Activated CD4-positive, alpha-beta T cell treated with anti-CD3 and anti-CD28 coated beads, Interleukin-2, amount 50 U/mL, for 24 hours (primary cell): ENCODE measurements around the gene SMTN.

Experiments
- DNase-seq, 2 donors: peaks; one replicate each; pipeline ENCODE4 v3.0.0-alpha.2; 2020; ENCODE audit warnings: low read depth in 1 of 2, low spot score in 1 of 2

The SMTN gene

DNA sequence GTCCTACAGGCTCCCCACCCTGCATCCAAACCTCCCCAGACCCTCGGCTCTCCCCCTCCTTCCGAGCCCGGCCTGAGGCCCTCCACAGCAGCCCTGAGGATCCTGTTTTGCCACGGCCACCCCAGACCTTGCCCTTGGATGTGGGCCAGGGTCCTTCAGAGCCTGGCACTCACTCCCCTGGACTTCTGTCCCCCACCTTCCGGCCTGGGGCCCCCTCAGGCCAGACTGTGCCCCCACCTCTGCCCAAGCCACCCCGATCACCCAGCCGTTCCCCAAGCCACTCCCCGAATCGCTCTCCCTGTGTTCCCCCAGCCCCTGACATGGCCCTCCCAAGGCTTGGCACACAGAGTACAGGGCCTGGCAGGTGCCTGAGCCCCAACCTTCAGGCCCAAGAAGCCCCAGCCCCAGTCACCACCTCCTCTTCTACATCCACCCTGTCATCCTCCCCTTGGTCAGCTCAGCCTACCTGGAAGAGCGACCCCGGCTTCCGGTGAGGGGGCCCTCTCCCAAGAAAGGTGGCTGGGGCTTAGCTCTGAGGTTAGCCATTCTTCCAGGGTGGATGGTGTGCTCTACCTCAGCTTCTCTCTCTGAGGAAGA is 44.5 kb downstream of the SMTN start:
- DNase-seq: no peak

DNA sequence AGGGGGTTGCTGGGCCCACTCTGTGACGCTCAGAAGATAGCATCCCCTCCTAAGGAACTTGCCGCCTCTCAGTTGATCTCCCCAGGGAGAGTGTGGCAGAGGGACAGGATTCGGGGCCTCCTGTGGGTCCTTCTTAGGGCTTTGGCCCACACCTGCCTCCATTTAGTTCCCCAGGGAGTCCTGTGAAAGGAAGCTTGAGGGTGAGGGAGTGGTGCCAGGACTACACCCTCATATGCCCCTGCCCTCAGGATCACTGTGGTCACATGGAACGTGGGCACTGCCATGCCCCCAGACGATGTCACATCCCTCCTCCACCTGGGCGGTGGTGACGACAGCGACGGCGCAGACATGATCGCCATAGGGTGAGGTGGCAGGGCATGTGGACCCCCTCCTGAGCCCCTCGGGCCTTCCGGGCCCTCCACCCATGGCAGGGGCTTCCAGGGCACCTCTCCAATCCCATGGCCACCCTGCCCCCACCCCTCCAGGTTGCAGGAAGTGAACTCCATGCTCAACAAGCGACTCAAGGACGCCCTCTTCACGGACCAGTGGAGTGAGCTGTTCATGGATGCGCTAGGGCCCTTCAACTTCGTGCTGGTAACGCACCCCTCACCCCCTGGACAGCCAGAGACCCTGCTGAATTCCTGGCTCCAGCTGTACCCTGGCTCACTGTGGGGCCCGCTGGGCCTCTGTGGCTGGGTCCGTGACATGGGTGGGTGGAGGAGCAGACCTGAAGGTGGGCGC is 45.2 kb downstream of the SMTN start:
- DNase-seq: no peak

DNA sequence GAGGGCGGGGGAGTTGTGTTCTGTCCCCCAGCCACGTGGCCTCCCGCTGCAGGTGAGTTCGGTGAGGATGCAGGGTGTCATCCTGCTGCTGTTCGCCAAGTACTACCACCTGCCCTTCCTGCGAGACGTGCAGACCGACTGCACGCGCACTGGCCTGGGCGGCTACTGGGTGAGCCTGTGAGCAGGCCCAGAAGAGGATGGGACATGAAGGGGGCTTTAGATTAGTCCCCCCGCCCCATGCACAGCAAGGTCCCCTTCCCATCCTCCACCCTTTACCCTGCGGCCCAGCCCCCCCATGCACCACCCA is 45.7 kb downstream of the SMTN start:
- DNase-seq: no peak

DNA sequence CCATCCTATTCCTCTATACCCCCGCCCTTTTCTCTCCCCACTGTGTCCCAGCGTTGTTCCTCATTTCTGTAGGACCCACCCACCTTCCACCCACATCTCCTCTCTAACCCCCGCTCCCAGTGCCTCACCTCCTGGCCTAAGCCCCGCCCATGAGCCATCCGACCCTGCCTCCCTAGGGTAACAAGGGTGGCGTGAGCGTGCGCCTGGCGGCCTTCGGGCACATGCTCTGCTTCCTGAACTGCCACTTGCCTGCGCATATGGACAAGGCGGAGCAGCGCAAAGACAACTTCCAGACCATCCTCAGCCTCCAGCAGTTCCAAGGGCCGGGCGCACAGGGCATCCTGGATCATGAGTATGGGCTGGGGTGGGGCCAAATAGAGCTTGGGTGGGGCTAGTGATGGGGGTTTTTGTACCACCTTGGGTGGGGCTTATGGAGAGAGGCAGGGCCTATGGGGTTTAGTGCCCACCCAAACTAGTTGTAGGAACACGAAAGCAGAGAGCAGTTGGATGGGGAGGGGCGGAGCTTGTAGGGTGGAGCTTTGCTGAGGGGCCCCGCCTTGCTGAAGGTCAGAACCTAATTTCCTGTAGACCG is 46.2 kb downstream of the SMTN start:
- DNase-seq: no peak

GRCh38 chr22:31128156-31128555 is 47.0 kb downstream of the SMTN start:
- no peak for DNase-seq

DNA sequence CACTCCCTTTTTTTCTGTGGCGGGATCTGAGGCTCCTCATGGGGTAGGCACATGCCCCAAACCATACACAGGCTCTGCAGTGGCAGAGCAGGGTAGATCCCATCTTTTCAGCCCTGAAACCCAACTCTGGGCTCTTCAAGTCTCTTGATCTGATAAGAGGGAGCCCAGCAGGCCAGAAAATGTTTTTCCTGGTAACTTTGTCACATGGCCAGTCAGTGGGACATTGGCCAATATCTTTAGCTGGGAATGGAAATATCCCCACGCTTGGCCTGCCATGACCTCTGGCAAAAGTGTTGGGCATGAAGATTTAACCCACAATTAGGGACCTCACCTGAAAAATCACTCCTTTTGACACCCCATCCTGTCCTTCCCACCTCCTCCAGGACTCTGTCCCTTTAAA is 49.8 kb downstream of the SMTN start:
- no peak for DNase-seq

DNA sequence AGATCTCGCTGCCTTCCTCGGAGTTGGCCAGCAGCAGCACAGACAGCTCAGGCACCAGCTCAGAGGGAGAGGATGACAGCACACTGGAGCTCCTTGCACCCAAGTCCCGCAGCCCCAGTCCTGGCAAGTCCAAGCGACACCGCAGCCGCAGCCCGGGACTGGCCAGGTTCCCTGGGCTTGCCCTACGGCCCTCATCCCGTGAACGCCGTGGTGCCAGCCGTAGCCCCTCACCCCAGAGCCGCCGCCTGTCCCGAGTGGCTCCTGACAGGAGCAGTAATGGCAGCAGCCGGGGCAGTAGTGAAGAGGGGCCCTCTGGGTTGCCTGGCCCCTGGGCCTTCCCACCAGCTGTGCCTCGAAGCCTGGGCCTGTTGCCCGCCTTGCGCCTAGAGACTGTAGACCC is 52.8 kb downstream of the SMTN start:
- DNase-seq: no peak

DNA sequence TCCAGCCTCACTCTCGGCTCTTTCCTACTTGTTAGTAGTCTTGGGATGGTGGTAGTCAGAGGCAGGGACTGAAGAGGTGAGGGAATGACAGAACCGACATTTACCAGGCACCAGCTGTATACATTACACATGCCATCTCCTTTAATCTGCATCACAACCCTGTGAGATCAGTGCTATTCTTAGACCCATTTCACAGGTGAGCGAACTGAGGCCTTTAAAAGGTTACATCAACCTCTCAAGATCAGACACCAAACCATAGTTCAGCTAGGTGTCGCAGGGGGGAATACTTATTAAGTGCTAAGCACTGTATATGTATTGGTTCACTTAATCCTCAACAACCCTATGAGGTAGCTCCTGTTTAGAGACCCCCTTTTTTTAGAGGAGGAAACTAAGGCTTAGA is 53.6 kb downstream of the SMTN start:
- DNase-seq: no peak

- no peak for DNase-seq
Observed at GRCh38 chr22:31135706-31136105, 54.6 kb downstream of the SMTN start.

DNA sequence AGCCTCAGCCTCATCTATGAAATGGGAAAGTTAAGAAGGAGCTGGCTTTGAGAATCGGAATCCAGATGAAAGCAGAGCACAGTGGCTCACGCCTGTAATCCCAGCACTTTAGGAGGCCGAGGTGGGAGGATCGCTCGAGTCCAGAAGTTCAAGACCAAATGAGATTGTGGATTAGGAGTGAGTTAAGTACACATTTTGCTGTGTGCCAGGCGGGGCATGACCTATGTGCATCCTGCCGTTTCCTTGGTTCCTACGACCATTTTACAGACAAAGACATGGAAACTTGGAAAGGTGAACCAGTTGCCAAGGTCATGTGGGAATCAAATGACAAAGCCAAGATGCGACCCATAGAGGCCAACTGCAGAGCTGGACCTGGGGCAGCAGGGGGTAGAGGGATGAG is 55.0 kb downstream of the SMTN start:
- DNase-seq: no peak

- DNase-seq: no peak
Observed at GRCh38 chr22:31136711-31137110, 55.6 kb downstream of the SMTN start.

DNA sequence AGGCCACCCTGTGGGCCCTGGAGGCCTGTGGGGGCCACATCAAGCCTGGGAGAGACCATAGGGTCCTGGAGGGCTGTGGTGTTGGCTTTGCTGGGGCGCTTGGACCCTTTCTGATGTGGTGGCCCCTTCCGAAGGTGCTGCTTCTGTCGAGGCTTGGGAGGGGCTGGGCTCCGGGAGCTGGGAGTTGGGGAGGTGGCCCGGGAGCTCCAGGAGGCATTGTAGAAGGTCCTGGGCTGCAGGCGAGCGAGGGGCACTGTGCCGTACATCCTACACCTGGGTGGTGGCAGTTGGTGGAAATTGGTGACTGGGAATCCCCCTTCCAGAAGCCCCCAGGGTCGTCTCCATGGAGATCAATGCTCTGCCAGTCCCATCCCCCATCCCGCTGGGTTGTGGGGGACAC is 56.6 kb downstream of the SMTN start:
- no peak for DNase-seq

GRCh38 chr22:31138126-31138525 is 57.0 kb downstream of the SMTN start:
- no peak for DNase-seq

DNA sequence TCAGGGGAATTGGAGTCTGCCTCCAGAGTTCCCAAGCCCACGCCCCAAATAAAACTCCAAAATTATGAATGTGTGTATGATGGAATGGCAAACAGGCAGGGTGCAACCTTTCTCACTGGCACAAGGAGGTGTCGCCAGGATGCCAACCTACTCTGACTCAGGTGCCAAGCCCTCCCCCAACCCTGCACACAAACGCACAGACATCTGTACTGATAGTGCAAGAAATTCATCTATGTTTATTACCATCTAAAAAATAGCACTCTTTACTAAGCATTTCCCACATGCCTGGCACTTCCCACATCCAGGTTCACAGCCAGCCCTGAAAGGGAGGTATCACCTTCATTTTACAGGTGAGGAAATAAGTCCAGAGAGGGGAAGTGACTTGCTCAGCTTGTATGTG is 57.9 kb downstream of the SMTN start:
- no peak for DNase-seq

DNA sequence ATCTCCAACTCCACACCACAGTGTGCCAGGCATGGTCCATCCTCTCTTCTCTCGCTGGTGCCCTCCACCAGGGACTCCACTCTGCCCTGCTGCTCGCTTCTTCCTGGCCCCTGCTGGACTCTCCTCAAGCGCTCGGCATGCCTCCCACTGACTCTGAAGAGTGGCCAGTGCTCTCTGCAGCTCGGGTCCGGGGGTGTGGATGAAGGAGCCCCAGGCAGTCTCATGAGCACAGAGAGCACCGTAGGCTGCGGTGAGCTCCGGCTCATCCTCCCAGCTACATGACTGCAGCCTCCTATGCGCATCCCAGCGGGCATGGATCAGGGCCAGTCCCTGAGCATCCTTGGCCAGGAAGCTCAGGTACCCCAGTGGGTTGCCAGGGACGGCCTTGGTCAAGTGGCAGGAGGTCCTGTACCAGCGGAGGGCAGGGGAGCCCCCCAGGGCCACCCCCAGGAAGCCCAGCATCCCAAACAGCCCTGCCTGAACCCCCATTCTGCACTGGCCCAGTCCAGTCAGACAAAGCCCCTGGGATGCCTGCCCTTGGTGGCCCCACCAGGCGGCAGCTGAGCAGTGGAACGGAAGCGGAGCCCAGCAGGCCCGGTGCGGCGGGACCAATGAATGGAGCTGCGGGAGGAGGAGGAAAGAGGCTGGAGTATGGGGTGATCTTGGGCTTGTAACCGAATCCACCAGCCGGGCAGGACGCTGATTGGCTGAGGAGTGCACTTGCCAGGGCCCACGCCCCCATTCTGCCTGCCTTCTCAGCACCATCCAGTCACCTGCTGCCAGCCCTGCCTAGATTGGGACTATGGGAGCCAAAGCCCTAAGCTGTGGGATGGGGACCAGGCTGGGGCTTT is 59.0 kb downstream of the SMTN start, which contains the start of gene PLA2G3:
Gene PLA2G3, minus strand, starts transcription at position 643 of the 851 bp plus-strand sequence. Its CDS starts 154 bp downstream, at position 489.
- no peak for DNase-seq

GRCh38 chr22:31140746-31141145 is 59.6 kb downstream of the SMTN start:
- no peak for DNase-seq

- no peak for DNase-seq
Observed at GRCh38 chr22:31141551-31141950, 60.4 kb downstream of the SMTN start.

DNA sequence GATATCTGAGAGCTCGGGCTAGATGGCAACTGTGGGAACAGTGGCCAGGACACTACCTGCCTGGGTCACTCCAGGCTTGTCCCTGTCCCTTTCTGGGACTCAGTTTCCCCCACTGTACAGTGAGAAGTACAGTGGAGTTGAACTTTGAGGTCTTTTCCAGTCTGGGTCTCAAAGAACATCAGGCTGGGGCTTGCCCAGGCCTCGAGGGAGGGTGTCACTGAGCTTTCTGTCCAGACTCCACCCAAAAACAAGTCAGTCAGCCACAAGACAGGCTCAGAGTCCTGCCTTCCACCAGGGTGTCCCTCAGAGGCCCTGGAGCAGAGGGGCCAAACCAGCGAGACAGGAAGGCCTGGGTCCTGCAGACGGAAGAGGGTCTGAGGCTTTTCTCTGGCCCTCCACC is 61.2 kb downstream of the SMTN start:
- DNase-seq: no peak

- no peak for DNase-seq
Observed at GRCh38 chr22:31143038-31143437, 61.9 kb downstream of the SMTN start.

GRCh38 chr22:31143537-31143936 is 62.4 kb downstream of the SMTN start:
- DNase-seq: no peak

DNA sequence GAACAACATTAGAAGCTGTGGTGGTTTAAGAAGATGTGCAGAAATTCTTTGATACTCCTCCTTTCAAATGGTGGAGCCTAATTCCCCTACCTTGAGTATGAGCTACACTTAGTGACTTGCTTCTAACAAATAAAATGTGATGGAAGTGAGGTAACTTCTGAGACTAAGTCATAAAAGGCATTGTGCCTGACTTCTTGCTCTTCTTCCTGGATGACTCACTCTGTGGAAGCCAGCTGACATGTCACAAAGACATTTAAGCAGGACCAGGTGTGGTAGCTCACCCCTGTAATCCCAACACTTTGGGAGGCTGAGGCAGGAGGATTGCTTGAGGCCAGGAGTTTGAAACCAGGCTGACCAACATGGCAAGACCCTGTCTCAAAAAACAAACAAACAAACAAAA is 63.1 kb downstream of the SMTN start:
- DNase-seq: no peak

DNA sequence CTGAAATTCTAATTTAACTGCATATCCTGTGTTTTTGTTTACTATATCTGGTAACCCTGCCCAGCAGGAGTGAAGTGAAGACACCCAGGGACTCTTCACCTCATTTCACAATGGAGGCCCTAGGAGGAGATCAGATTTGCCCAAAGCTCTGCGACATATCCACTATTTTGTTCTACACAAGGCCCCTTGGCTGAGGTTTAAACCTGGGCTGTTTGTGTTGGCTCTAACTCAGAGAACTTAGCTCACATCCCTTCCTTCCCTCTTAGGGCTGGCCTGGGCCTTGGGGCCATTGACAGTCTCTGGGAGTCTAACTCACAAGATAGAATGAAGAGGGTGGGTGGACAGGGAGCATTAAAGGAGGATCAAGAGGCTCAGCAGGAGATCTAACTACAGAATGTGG is 67.4 kb downstream of the SMTN start:
- no peak for DNase-seq
